Vagina (tissue), 2 donors: Measurements from ENCODE around the gene PTPRE. TPM values are rescaled to one million over a fixed set of nuclear protein-coding genes. Genes with fewer than 3 reads are reported as not detected.

Experiments
- DNase-seq, 2 donors: peaks; one replicate each; pipeline ENCODE4 v3.0.0-alpha.2; 2017; ENCODE audit errors: extremely low spot score in 2 of 2
- H3K27ac ChIP-seq: fragments of 200-600 bp; sonication (generic); one replicate; pipeline ENCODE4 v1.5.1; 2019
- H3K27me3 ChIP-seq: fragments of 200-600 bp; sonication (generic); one replicate; pipeline ENCODE4 v1.5.1; 2019
- H3K36me3 ChIP-seq, 2 donors: fragments of 200-600 bp; sonication (generic); one replicate each; pipeline ENCODE4 v1.5.1; 2017 to 2019
- H3K4me1 ChIP-seq: fragments of 200-600 bp; sonication (generic); one replicate; pipeline ENCODE4 v1.5.1; 2019
- H3K4me3 ChIP-seq, 2 donors: fragments of 200-600 bp; sonication (generic); 1 replicate in 1 of 2; 2 replicates in 1 of 2; pipeline ENCODE4 v1.5.1; 2016 to 2019
- H3K9me3 ChIP-seq: fragments of 200-600 bp; sonication (generic); one replicate; pipeline ENCODE4 v1.5.1; 2019
- POLR2A ChIP-seq, 2 donors: fragments of 450-650 bp; IDR thresholded peaks; one replicate each; pipeline ENCODE4 v1.6.1; 2017; ENCODE audit warnings: antibody characterized with exemption in 2 of 2, mild to moderate bottlenecking in 2 of 2, moderate library complexity in 2 of 2
- POLR2AphosphoS5 ChIP-seq, 2 donors: sonication (generic); formaldehyde crosslinking; IDR thresholded peaks; one replicate each; pipeline ENCODE4 v1.9.0; 2017; ENCODE audit warnings: antibody characterized with exemption in 2 of 2, mild to moderate bottlenecking in 2 of 2, low read depth in 1 of 2; ENCODE audit not compliant: insufficient read depth in 1 of 2
- intact Hi-C: fragments of 100-400 bp; cut with DNase I; formaldehyde crosslinking; loops from one replicate; pipeline ENCODE4 v1.15.1; 2023
- total RNA-seq: library from RNA; depleted of rRNA; stranded (reverse); fragments of >200 nt; gene quantifications from one replicate; pipeline ENCODE4 v1.2.3, GENCODE V29; 2016
- TF ChIP-seq, protein P1 (sequence below), 3 experiments: fragments of 450-650 bp in 2 of 3; fragments of 200-600 bp in 1 of 3; sonication (generic) in 1 of 3; IDR thresholded peaks; one replicate each; pipeline ENCODE4 v1.5.1; 2017 to 2019; ENCODE audit warnings: antibody characterized with exemption in 3 of 3, mild to moderate bottlenecking in 2 of 3, moderate library complexity in 2 of 3

The PTPRE gene
- total RNA-seq, 1 donor from 2014 or later: 77.6 TPM

DNA sequence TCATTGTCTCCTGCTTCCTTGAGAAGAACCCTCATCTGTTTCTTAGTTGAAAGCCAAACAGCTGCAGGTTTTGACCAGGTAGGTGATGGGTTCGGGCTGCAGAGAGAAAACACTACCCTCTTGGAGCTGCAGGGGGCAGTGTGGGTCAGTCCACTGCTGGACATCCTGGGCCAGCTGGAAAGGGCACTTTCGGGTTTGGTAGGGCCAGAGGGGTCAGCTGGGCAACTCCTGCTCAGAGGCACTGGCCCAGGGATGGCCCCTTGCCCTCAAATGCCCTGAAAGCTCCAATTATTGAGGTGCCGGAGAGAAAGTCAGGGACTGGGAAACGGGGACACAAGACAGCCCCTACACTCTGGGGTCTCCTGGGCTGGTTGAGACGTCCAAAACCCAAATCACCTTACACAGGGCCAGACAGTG, 128.7 kb downstream of the PTPRE start:
- no peak for DNase-seq
- H3K4me1 ChIP-seq: no peaks in the 10 kb centered on the region
- H3K27me3 ChIP-seq: no peaks in the 10 kb centered on the region
- H3K4me3 ChIP-seq: no peak overlapping the region
- H3K27ac ChIP-seq: no peak overlapping the region
- no peaks in the 10 kb centered on the region for H3K9me3 ChIP-seq
- no peak for TF ChIP-seq POLR2A (IDR thresholded peaks at IDR 0.05)
- TF ChIP-seq, protein P1, sequence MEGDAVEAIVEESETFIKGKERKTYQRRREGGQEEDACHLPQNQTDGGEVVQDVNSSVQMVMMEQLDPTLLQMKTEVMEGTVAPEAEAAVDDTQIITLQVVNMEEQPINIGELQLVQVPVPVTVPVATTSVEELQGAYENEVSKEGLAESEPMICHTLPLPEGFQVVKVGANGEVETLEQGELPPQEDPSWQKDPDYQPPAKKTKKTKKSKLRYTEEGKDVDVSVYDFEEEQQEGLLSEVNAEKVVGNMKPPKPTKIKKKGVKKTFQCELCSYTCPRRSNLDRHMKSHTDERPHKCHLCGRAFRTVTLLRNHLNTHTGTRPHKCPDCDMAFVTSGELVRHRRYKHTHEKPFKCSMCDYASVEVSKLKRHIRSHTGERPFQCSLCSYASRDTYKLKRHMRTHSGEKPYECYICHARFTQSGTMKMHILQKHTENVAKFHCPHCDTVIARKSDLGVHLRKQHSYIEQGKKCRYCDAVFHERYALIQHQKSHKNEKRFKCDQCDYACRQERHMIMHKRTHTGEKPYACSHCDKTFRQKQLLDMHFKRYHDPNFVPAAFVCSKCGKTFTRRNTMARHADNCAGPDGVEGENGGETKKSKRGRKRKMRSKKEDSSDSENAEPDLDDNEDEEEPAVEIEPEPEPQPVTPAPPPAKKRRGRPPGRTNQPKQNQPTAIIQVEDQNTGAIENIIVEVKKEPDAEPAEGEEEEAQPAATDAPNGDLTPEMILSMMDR (IDR thresholded peaks at IDR 0.05): peak; percentile 33 to 57 (median 40)
- intact Hi-C loops: no loop called here
- H3K36me3 ChIP-seq: no peaks in the 10 kb centered on the region

DNA sequence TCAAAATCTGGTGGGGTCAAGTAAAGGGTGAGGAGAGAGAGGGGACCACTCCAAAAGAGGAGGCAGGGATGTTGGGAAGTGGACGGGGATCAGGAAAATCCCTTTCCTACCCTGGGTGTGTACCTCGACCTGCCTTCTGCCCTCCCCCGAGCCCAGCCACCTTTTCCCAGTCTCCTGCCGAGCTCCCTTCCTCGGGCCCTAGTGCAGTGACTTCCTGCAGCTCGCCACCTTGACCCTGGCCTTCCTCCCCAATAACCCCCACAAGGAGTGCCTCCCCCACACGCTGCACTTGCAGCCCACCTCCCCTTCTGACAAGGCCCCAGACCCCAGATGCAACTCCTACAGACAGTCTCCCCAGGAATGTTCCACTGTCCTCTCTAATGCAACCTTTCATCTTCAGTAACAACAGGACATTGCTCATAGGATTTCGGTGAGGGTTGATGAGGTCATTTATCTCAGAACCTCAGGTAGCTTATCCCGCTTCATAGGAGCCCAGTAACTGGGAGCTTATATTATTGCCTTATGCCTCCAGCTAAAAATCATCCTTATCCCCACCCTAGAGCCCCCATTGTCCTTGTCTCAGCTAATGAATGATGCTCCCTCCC, 129.2 kb downstream of the PTPRE start:
- Histone ChIP-seq H3K27ac (no peak overlapping the region), H3K36me3 (no peaks in the 10 kb centered on the region), H3K4me3 (no peak overlapping the region), H3K4me1 (no peaks in the 10 kb centered on the region), H3K9me3 (no peaks in the 10 kb centered on the region), H3K27me3 (no peaks in the 10 kb centered on the region)
- intact Hi-C loops: no loop called here
- TF ChIP-seq POLR2A (IDR thresholded peaks at IDR 0.05) (no peak), POLR2AphosphoS5 (IDR thresholded peaks at IDR 0.05; ENCODE audit: insufficient read depth in 1 of 2, low read depth in 1 of 2) (no peak)
- TF ChIP-seq, protein P1 (IDR thresholded peaks at IDR 0.05): no peak
- DNase-seq: no peak

DNA sequence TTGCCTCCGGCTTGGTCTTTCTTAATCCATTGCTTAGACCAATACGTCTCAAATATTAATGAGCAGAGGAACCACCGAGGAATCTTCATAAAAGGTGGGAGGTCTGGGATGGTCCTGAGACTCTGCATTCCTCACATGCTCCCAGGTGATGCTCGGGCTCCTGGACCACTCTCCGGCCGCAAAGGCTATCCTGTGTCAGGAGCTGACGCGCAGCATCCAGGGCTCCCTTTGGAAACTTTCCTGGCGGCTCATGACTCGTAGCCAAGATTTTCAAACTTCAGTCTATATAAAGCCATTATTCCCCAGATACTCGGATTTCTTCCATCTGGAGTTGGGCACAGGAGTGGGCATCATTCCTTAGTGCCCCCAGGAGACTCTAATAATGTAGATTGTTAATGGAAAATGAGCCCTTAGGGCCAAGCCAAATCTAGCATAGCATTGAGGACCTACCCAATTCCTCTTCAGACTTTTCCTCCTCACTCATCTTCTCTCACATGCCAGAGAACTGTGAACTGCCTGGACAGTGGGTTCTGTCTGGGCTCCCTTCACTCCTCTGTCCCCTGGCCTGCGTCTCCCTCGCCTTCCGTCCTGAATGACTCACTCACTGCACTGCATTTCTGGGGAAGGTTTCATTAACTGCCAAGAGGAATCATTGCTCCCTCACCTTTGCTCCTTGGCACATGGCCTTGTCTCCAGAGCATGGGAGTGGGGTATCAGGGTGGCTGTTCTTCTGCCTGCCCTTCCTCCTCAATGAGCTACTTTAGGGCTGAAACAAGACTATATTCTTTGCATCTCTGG, 130.0 kb downstream of the PTPRE start:
- H3K27ac ChIP-seq: no peak overlapping the region
- H3K9me3 ChIP-seq: no peaks in the 10 kb centered on the region
- no peaks in the 10 kb centered on the region for H3K27me3 ChIP-seq
- H3K4me1 ChIP-seq: no peaks in the 10 kb centered on the region
- no peak for DNase-seq
- intact Hi-C loops: no loop called here
- no peak for TF ChIP-seq POLR2A (IDR thresholded peaks at IDR 0.05)
- no peak for TF ChIP-seq POLR2AphosphoS5 (IDR thresholded peaks at IDR 0.05; ENCODE audit: insufficient read depth in 1 of 2, low read depth in 1 of 2)
- no peaks in the 10 kb centered on the region for H3K36me3 ChIP-seq
- H3K4me3 ChIP-seq: no peak overlapping the region

DNA sequence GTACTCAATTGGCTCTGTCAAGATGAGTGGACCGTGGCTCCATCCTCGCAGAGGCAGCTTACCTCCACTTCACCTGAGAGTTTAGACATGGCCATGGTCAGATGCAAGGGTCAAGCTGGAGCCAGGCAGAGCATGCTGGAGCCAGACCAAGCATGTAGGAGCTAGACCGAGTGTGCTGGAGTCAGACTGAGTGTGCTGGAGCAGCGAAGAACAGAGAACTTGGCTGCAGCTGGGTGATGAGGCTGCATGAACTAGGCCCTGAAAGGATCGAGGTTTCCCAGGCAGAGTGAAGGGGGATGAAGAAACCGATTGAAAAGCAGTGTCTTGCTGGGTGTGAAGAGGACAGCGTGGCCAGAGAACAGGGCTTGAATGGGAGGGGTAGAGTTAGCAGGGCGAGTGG, 133.2 kb downstream of the PTPRE start:
- H3K27ac ChIP-seq: no peak overlapping the region
- TF ChIP-seq POLR2A (IDR thresholded peaks at IDR 0.05): no peak
- TF ChIP-seq, protein P1 (IDR thresholded peaks at IDR 0.05): no peak
- TF ChIP-seq POLR2AphosphoS5 (IDR thresholded peaks at IDR 0.05; ENCODE audit: insufficient read depth in 1 of 2, low read depth in 1 of 2): no peak
- H3K27me3 ChIP-seq: no peaks in the 10 kb centered on the region
- no peaks in the 10 kb centered on the region for H3K4me1 ChIP-seq
- DNase-seq: no peak
- no peaks in the 10 kb centered on the region for H3K36me3 ChIP-seq
- intact Hi-C loops: no loop called here
- H3K4me3 ChIP-seq: no peak overlapping the region
- H3K9me3 ChIP-seq: no peaks in the 10 kb centered on the region

DNA sequence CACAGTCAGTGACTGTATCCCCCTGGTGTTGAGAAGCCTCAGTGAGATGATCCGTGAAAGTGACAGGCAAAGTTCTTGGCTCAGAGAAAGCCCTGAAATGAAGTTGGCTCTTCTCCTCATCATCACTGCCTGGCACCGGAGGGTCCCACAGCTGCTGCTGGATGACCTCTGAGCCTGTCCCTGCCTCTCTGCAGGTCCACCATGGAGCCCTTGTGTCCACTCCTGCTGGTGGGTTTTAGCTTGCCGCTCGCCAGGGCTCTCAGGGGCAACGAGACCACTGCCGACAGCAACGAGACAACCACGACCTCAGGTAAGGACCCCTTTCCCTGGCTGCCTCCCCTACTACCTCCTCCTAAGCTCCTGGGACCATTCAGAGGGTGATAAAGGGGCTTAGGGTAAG, 133.8 kb downstream of the PTPRE start:
- DNase-seq: no peak
- TF ChIP-seq, protein P1 (IDR thresholded peaks at IDR 0.05): no peak
- TF ChIP-seq POLR2AphosphoS5 (IDR thresholded peaks at IDR 0.05; ENCODE audit: insufficient read depth in 1 of 2, low read depth in 1 of 2) (no peak), POLR2A (IDR thresholded peaks at IDR 0.05) (no peak)
- intact Hi-C loops: no loop called here

More for the DNA sequence above, 133.8 kb downstream of the PTPRE start:
- H3K9me3 ChIP-seq: no peaks in the 10 kb centered on the region
- no peak overlapping the region for H3K27ac ChIP-seq
- no peaks in the 10 kb centered on the region for H3K4me1 ChIP-seq
- H3K36me3 ChIP-seq: no peaks in the 10 kb centered on the region
- no peaks in the 10 kb centered on the region for H3K27me3 ChIP-seq
- no peak overlapping the region for H3K4me3 ChIP-seq
